ENCODE results near the gene OR4E2. TPM values are rescaled to one million over a fixed set of nuclear protein-coding genes. Genes with fewer than 3 reads are reported as not detected.

Gene OR4E2
- total RNA-seq, 5 donors from 2014 or later (not counting 1 experiment from before 2014, with no cell fraction given), result 0.26 TPM; not detected in 4

DNA sequence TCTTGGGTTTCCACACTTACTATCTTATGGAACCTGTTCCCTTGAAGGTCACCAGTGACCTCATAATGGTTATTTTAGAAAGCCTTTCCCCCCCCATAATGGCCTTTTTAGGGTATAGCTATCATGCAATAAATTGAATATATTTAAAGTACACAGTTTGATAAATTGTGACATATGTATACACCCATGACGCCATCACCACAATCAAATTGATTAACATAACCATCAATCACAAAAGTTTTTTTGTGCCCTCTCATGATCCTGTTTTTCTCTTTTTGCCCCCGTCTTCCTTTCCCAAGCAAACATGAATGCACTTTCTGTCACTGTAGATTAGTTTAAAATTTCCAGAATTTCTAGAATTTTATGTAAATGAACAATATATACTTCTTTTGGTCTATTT lies 48.7 kb downstream of the OR4E2 start:
- CTCF ChIA-PET, result no interaction called here
- no peaks in the 10 kb centered on the region for H3K36me3 Mint-ChIP-seq
- H3K4me3 ChIP-seq (ENCODE audit: control insufficient read depth in 1 of 2, extremely low read depth in 1 of 2, low read length in 1 of 2), result no peak overlapping the region

GRCh38 chr14:21703357-21704326 lies 50.0 kb downstream of the OR4E2 start:
- Histone ChIP-seq H3K4me3 (ENCODE audit: control insufficient read depth in 1 of 2, extremely low read depth in 1 of 2, low read length in 1 of 2) (no peak overlapping the region), H3K27ac (ENCODE audit: low read length) (no peak overlapping the region), H3K4me1 (ENCODE audit: control insufficient read depth in 1 of 2, extremely low read depth in 1 of 2, insufficient read depth in 2 of 2, low read length in 2 of 2) (no peaks in the 10 kb centered on the region), H3K9me3 (no peaks in the 10 kb centered on the region), H3K36me3 (ENCODE audit: control insufficient read depth in 2 of 2, extremely low read depth in 1 of 2, insufficient read depth in 1 of 2, low read length in 1 of 2) (no peaks in the 10 kb centered on the region), H3K27me3 (replicated peaks in 1 of 2; ENCODE audit: control insufficient read depth in 2 of 2, extremely low read depth in 1 of 2, insufficient read depth in 2 of 2, low read length in 1 of 2) (peaks cover 0 to 11% of the 10 kb centered on the region in 2 experiments)
- H3K4me1 Mint-ChIP-seq, result peaks cover 8 to 18% (median 11%) of the 10 kb centered on the region in 3 donors
- H3K9me3 Mint-ChIP-seq, result peaks cover 0 to 4% (median 0%) of the 10 kb centered on the region in 3 donors
- peaks cover 7 to 21% of the 10 kb centered on the region in 2 donors for H3K27me3 Mint-ChIP-seq
- peak in 1 of 35 experiments; percentile 49 for DNase-seq
- H3K27ac Mint-ChIP-seq, result no peak overlapping the region
- no peaks in the 10 kb centered on the region for H3K36me3 Mint-ChIP-seq
- POLR2A ChIA-PET, result no interaction called here
- CTCF ChIA-PET, result interaction anchor here in 1 of 2 donors (0.7 to 1.0 kb wide), 2 partner anchors 20 to 853 kb away, joined by 3 to 4 read pairs; no protein-coding TSS in a partner anchor
- WGBS (ENCODE audit: insufficient coverage), result 100% methylated on average over 1 of the region's 2 CpGs
- peak; percentile 61 to 73 (median 66) for ATAC-seq (replicated peaks in 1 of 4)
- H3K4me3 Mint-ChIP-seq, result no peak overlapping the region

More for the DNA sequence above, 48.7 kb downstream of the OR4E2 start:
- H3K27me3 ChIP-seq (replicated peaks in 1 of 2; ENCODE audit: control insufficient read depth in 2 of 2, extremely low read depth in 1 of 2, insufficient read depth in 2 of 2, low read length in 1 of 2), result peaks cover 0 to 8% of the 10 kb centered on the region in 2 experiments
- peaks cover 4 to 15% of the 10 kb centered on the region in 2 donors for H3K27me3 Mint-ChIP-seq
- no peaks in the 10 kb centered on the region for H3K4me1 ChIP-seq (ENCODE audit: control insufficient read depth in 1 of 2, extremely low read depth in 1 of 2, insufficient read depth in 2 of 2, low read length in 2 of 2)
- POLR2A ChIA-PET, result interaction anchor here in 1 of 2 donors (0.7 kb wide), 1 partner anchor 814 kb away, joined by 3 read pairs; no protein-coding TSS in a partner anchor
- peaks cover 0 to 4% (median 0%) of the 10 kb centered on the region in 3 donors for H3K9me3 Mint-ChIP-seq
- no peaks in the 10 kb centered on the region for H3K36me3 ChIP-seq (ENCODE audit: control insufficient read depth in 2 of 2, extremely low read depth in 1 of 2, insufficient read depth in 1 of 2, low read length in 1 of 2)
- H3K27ac Mint-ChIP-seq, result no peak overlapping the region
- H3K27ac ChIP-seq (ENCODE audit: low read length), result no peak overlapping the region
- WGBS (ENCODE audit: insufficient coverage), result no CpG with 5 or more reads among the region's 2 CpGs
- H3K4me1 Mint-ChIP-seq, result peaks cover 8 to 18% (median 11%) of the 10 kb centered on the region in 3 donors
- H3K9me3 ChIP-seq, result no peaks in the 10 kb centered on the region
- no peak overlapping the region for H3K4me3 Mint-ChIP-seq
- DNase-seq, result no peak
- no peak for ATAC-seq (replicated peaks in 1 of 4)

- H3K36me3 Mint-ChIP-seq, result no peaks in the 10 kb centered on the region
- no peaks in the 10 kb centered on the region for H3K9me3 ChIP-seq
- peaks cover 0 to 11% of the 10 kb centered on the region in 2 experiments for H3K27me3 ChIP-seq (replicated peaks in 1 of 2; ENCODE audit: control insufficient read depth in 2 of 2, extremely low read depth in 1 of 2, insufficient read depth in 2 of 2, low read length in 1 of 2)
- H3K9me3 Mint-ChIP-seq, result peaks cover 0 to 10% (median 0%) of the 10 kb centered on the region in 3 donors
- no peak overlapping the region for H3K27ac Mint-ChIP-seq
- ATAC-seq (replicated peaks in 1 of 4), result peak in 3 of 4 experiments; percentile 26 to 58 (median 43)
- H3K4me3 ChIP-seq (ENCODE audit: control insufficient read depth in 1 of 2, extremely low read depth in 1 of 2, low read length in 1 of 2), result no peak overlapping the region
- H3K36me3 ChIP-seq (ENCODE audit: control insufficient read depth in 2 of 2, extremely low read depth in 1 of 2, insufficient read depth in 1 of 2, low read length in 1 of 2), result no peaks in the 10 kb centered on the region
- H3K4me1 Mint-ChIP-seq, result peaks cover 8 to 18% (median 11%) of the 10 kb centered on the region in 3 donors
- H3K4me3 Mint-ChIP-seq, result no peak overlapping the region
- H3K27ac ChIP-seq (ENCODE audit: low read length), result no peak overlapping the region
- peaks cover 7 to 25% of the 10 kb centered on the region in 2 donors for H3K27me3 Mint-ChIP-seq
- no peak for DNase-seq
- no peaks in the 10 kb centered on the region for H3K4me1 ChIP-seq (ENCODE audit: control insufficient read depth in 1 of 2, extremely low read depth in 1 of 2, insufficient read depth in 2 of 2, low read length in 2 of 2)
- POLR2A ChIA-PET, result no interaction called here
- CTCF ChIA-PET, result interaction anchor here in 1 of 2 donors (0.6 to 1.0 kb wide), 3 partner anchors 19 to 852 kb away, joined by 3 to 4 read pairs (median 3); no protein-coding TSS in a partner anchor
Observed at GRCh38 chr14:21704338-21704737, 50.7 kb downstream of the OR4E2 start.

DNA sequence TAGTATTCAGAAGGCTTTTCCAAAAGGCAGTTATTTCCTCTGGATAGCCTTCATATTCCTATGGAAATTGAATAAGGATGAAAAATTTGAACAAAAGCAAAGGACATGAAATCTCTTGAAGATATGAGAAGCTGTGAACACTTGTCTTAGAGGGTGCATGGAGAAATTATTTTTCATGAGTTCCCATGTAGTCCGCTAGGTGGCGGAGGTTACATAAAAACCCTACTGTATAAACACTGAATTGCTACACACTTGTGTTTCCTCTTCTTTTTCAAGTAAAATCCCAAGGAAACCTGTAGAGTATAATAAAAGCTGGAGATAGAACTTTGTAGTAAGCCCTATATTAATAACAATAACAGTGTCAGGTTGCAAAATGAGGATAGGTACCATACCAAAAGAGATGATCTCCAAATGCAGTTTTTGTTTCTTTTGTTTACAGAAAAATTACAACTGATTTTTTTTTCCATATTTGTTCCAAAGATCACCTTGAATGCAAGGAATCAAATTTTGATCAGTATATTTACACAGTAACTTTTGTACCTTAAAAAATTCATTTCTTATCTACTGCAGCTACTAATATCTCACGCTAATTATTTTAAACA lies 57.8 kb downstream of the OR4E2 start:
- peak overlapping the region; percentile 13 to 68 for H3K27ac Mint-ChIP-seq
- Histone ChIP-seq H3K36me3 (ENCODE audit: control insufficient read depth in 2 of 2, extremely low read depth in 1 of 2, insufficient read depth in 1 of 2, low read length in 1 of 2) (no peaks in the 10 kb centered on the region), H3K4me1 (ENCODE audit: control insufficient read depth in 1 of 2, extremely low read depth in 1 of 2, insufficient read depth in 2 of 2, low read length in 2 of 2) (no peaks in the 10 kb centered on the region), H3K9me3 (no peaks in the 10 kb centered on the region), H3K27ac (ENCODE audit: low read length) (no peak overlapping the region), H3K4me3 (ENCODE audit: control insufficient read depth in 1 of 2, extremely low read depth in 1 of 2, low read length in 1 of 2) (no peak overlapping the region), H3K27me3 (replicated peaks in 1 of 2; ENCODE audit: control insufficient read depth in 2 of 2, extremely low read depth in 1 of 2, insufficient read depth in 2 of 2, low read length in 1 of 2) (peaks cover 0 to 9% of the 10 kb centered on the region in 2 experiments)
- H3K4me3 Mint-ChIP-seq, result peak overlapping the region; percentile 41 to 69 (median 54)
- peaks cover 34 to 41% of the 10 kb centered on the region in 2 donors for H3K27me3 Mint-ChIP-seq
- H3K36me3 Mint-ChIP-seq, result no peaks in the 10 kb centered on the region
- ATAC-seq (replicated peaks in 1 of 4) (peak in 3 of 4 experiments; percentile 56 to 68 (median 64)), DNase-seq (peak in 12 of 35 experiments; percentile 6 to 67 (median 22))
- peaks cover 0 to 10% (median 0%) of the 10 kb centered on the region in 3 donors for H3K9me3 Mint-ChIP-seq
- no CpG with 5 or more reads among the region's 3 CpGs for WGBS (ENCODE audit: insufficient coverage)
- POLR2A ChIA-PET, result no interaction called here
- H3K4me1 Mint-ChIP-seq, result peaks cover 0 to 9% (median 6%) of the 10 kb centered on the region in 3 donors
- CTCF ChIA-PET, result interaction anchor here in 1 of 2 donors (1.4 to 1.6 kb wide), 2 partner anchors 9 to 12 kb away, joined by 5 to 6 read pairs; no protein-coding TSS in a partner anchor

GRCh38 chr14:21712036-21712435 lies 58.4 kb downstream of the OR4E2 start:
- ChIA-PET POLR2A (no interaction called here), CTCF (interaction anchor here (0.6 to 1.6 kb wide), 3 partner anchors 11 to 1922 kb away, joined by 3 to 9 read pairs (median 6); no protein-coding TSS in a partner anchor)
- H3K4me3 Mint-ChIP-seq, result peak overlapping the region; percentile 41 to 69 (median 54)
- no peaks in the 10 kb centered on the region for H3K36me3 Mint-ChIP-seq
- Histone ChIP-seq H3K4me3 (ENCODE audit: control insufficient read depth in 1 of 2, extremely low read depth in 1 of 2, low read length in 1 of 2) (peak overlapping the region in 1 of 2 donors; percentile 20), H3K9me3 (no peaks in the 10 kb centered on the region), H3K4me1 (ENCODE audit: control insufficient read depth in 1 of 2, extremely low read depth in 1 of 2, insufficient read depth in 2 of 2, low read length in 2 of 2) (no peaks in the 10 kb centered on the region), H3K36me3 (ENCODE audit: control insufficient read depth in 2 of 2, extremely low read depth in 1 of 2, insufficient read depth in 1 of 2, low read length in 1 of 2) (no peaks in the 10 kb centered on the region), H3K27ac (ENCODE audit: low read length) (peak overlapping the region; percentile 19), H3K27me3 (replicated peaks in 1 of 2; ENCODE audit: control insufficient read depth in 2 of 2, extremely low read depth in 1 of 2, insufficient read depth in 2 of 2, low read length in 1 of 2) (peaks cover 0 to 9% of the 10 kb centered on the region in 2 experiments)
- H3K27me3 Mint-ChIP-seq, result peaks cover 40% of the 10 kb centered on the region in 2 donors
- H3K4me1 Mint-ChIP-seq, result peaks cover 0 to 9% (median 6%) of the 10 kb centered on the region in 3 donors
- DNase-seq, result peak in 1 of 35 experiments; percentile 56
- no CpG with 5 or more reads among the region's 2 CpGs for WGBS (ENCODE audit: insufficient coverage)
- ATAC-seq (replicated peaks in 1 of 4), result peak in 1 of 4 experiments; percentile 75
- H3K27ac Mint-ChIP-seq, result peak overlapping the region; percentile 13 to 68
- H3K9me3 Mint-ChIP-seq, result peaks cover 0 to 5% (median 0%) of the 10 kb centered on the region in 3 donors

All from T-cell (primary cell).